Upper lobe of left lung (tissue), 6 donors: ENCODE measurements around the gene ARHGEF4. TPM values are rescaled to one million over a fixed set of nuclear protein-coding genes. Genes with fewer than 3 reads are reported as not detected.

Experiments used
- ATAC-seq, 2 donors: fragments of 200-7000 bp; cut with Tn5 transposase; one replicate each; pipeline ENCODE4 v1.9.1; 2022; ENCODE audit warnings: mild to moderate bottlenecking in 2 of 2, moderate library complexity in 2 of 2; ENCODE audit not compliant: low FRiP score in 2 of 2
- DNase-seq, 2 donors: peaks; one replicate each; pipeline ENCODE4 v3.0.0-alpha.2; 2019 to 2020
- H3K27ac ChIP-seq, 4 donors: fragments of 200-600 bp; sonication (generic); one replicate each; pipeline ENCODE4 v1.5.1; 2016 to 2019
- H3K27me3 ChIP-seq, 4 donors: fragments of 200-600 bp; sonication (generic); one replicate each; pipeline ENCODE4 v1.5.1; 2017 to 2019
- H3K36me3 ChIP-seq, 4 donors: fragments of 200-600 bp; sonication (generic); one replicate each; pipeline ENCODE4 v1.5.1; 2016 to 2019
- H3K4me1 ChIP-seq, 4 donors: fragments of 200-600 bp; sonication (generic); one replicate each; pipeline ENCODE4 v1.5.1; 2018 to 2019
- H3K4me3 ChIP-seq, 4 donors: fragments of 200-600 bp; sonication (generic); one replicate each; pipeline ENCODE4 v1.5.1; 2017 to 2019; ENCODE audit warnings: mild to moderate bottlenecking in 2 of 4, moderate library complexity in 1 of 4
- H3K9me3 ChIP-seq, 4 donors: fragments of 200-600 bp; sonication (generic); one replicate each; pipeline ENCODE4 v1.5.1; 2018 to 2019
- EP300 ChIP-seq, 4 donors: sonication (generic); formaldehyde crosslinking; IDR thresholded peaks; one replicate each; pipeline ENCODE4 v1.5.1; 2017; ENCODE audit warnings: antibody characterized with exemption in 4 of 4, control low read depth in 2 of 4
- POLR2A ChIP-seq, 4 donors: fragments of 450-650 bp; IDR thresholded peaks; one replicate each; pipeline ENCODE4 v1.5.1; 2016 to 2017; ENCODE audit warnings: antibody characterized with exemption in 4 of 4, mild to moderate bottlenecking in 2 of 4
- POLR2AphosphoS5 ChIP-seq, 2 donors: sonication (generic); formaldehyde crosslinking; IDR thresholded peaks; one replicate each; pipeline ENCODE4 v1.5.1; 2017; ENCODE audit warnings: antibody characterized with exemption in 2 of 2
- WGBS, 2 donors: methylation state at CpG; one replicate each; pipeline ENCODE4 v1.1.5; 2017 to 2018; 5-methylcytosine and 5-hydroxymethylcytosine counted together
- total RNA-seq, 6 donors: library from RNA; depleted of rRNA in 4 of 6; stranded (reverse); fragments of >200 nt in 4 of 6; gene quantifications; one replicate each; pipeline versions ENCODE4 v1.1.0 to v1.2.1, GENCODE V29; 2016 to 2021
- TF ChIP-seq, protein P1 (sequence below), 6 experiments: fragments of 450-650 bp in 4 of 6; fragments of 200-600 bp in 2 of 6; sonication (generic) in 2 of 6; IDR thresholded peaks; one replicate each; pipeline ENCODE4 v1.5.1; 2016 to 2019; ENCODE audit warnings: antibody characterized with exemption in 6 of 6
- donor health status: DM: no; HTN: no; CAD: no; lungs with moderate emphysema.
- donor health status: DM: no; HTN: yes; CAD: no; lungs with severe emphysema.

Gene ARHGEF4
- total RNA-seq, 6 donors from 2014 or later: 10.1 to 101 (median 22.5) TPM

DNA sequence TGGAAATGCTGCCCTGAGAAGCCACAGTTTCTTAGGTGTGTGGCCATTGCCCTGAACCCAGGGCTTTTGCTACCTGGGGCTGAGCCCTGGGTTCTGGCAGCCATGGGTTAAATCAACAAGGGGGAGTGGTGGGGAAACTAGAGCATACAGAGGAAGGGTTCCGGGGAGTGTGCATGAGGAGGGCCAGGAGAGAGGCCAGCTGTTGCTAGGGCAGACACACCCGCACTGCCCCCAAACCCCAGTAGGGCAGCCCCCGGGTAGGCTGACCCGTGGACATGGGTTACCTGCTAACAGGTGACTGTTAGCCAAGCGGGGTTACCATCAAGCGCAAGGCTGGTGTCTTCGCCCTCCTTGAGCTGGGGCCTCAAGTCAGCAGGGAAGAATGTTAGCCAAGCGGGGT, 14.8 kb upstream of the ARHGEF4 start:
- Histone ChIP-seq H3K27me3 (no peaks in the 10 kb centered on the region), H3K4me3 (no peak overlapping the region), H3K27ac (no peak overlapping the region), H3K9me3 (no peaks in the 10 kb centered on the region), H3K4me1 (no peaks in the 10 kb centered on the region), H3K36me3 (no peaks in the 10 kb centered on the region)
- ATAC-seq (no peak), DNase-seq (no peak)
- WGBS, 2 donors: 64 to 74% methylated on average over 2 to 6 of the region's 8 CpGs
- TF ChIP-seq POLR2AphosphoS5 (IDR thresholded peaks at IDR 0.05) (no peak), EP300 (IDR thresholded peaks at IDR 0.05) (no peak), POLR2A (IDR thresholded peaks at IDR 0.05) (no peak)
- TF ChIP-seq, protein P1, sequence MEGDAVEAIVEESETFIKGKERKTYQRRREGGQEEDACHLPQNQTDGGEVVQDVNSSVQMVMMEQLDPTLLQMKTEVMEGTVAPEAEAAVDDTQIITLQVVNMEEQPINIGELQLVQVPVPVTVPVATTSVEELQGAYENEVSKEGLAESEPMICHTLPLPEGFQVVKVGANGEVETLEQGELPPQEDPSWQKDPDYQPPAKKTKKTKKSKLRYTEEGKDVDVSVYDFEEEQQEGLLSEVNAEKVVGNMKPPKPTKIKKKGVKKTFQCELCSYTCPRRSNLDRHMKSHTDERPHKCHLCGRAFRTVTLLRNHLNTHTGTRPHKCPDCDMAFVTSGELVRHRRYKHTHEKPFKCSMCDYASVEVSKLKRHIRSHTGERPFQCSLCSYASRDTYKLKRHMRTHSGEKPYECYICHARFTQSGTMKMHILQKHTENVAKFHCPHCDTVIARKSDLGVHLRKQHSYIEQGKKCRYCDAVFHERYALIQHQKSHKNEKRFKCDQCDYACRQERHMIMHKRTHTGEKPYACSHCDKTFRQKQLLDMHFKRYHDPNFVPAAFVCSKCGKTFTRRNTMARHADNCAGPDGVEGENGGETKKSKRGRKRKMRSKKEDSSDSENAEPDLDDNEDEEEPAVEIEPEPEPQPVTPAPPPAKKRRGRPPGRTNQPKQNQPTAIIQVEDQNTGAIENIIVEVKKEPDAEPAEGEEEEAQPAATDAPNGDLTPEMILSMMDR (IDR thresholded peaks at IDR 0.05): no peak

- Histone ChIP-seq H3K4me3 (no peak overlapping the region), H3K4me1 (no peaks in the 10 kb centered on the region)
- DNase-seq: no peak
These were observed 13.9 kb upstream of the ARHGEF4 start for GRCh38 chr2:130822766-130823165.

DNA sequence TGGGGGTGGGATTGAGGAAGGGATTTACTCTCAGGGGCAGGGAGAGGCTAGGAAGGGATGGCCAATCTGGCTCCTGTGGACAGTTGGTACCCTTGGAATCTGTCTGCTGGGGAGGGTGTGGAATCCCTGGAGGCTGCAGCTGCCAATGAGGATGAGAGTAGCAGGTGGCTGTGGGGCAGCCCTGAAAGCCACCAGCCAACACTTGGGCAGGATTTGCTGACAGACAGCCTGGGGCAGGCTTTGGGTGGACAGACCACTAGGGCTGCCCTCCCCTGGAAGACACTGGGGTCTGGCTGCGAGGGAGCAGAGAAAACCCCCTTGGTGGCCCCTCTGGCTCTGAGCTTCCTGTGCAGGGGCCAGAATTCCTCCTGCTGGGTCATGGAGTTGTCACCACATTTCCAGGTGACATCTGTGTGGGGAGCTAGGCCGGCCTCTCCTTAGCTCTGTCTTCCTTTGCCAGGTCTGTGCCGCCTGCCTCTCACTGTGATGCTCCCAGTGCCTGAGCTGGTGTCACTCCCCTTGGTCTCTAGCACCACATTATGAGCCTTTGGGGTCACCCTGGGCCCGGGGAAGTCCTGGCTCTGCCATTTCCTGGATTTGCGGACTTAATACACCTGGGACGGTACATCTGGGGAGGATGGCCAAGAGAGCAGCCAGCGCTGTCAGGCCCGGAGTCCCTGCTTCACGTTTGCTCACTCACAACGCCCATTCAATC, 13.4 kb upstream of the ARHGEF4 start:
- Histone ChIP-seq H3K36me3 (no peaks in the 10 kb centered on the region), H3K4me3 (no peak overlapping the region), H3K27ac (no peak overlapping the region), H3K4me1 (no peaks in the 10 kb centered on the region), H3K27me3 (no peaks in the 10 kb centered on the region), H3K9me3 (no peaks in the 10 kb centered on the region)
- 79 to 88% methylated on average over 8 to 9 of the region's 10 CpGs for WGBS, 2 donors
- ATAC-seq (no peak), DNase-seq (no peak)
- TF ChIP-seq, protein P1 (IDR thresholded peaks at IDR 0.05): no peak
- TF ChIP-seq POLR2AphosphoS5 (IDR thresholded peaks at IDR 0.05): no peak
- TF ChIP-seq POLR2A (IDR thresholded peaks at IDR 0.05): no peak
- TF ChIP-seq EP300 (IDR thresholded peaks at IDR 0.05): no peak

More at GRCh38 chr2:130822766-130823165, 13.9 kb upstream of the ARHGEF4 start:
- WGBS, 2 donors: 96 to 100% methylated on average over 5 to 8 of the region's 10 CpGs
- H3K36me3 ChIP-seq: no peaks in the 10 kb centered on the region
- H3K27me3 ChIP-seq: no peaks in the 10 kb centered on the region
- no peaks in the 10 kb centered on the region for H3K9me3 ChIP-seq
- no peak for TF ChIP-seq POLR2AphosphoS5 (IDR thresholded peaks at IDR 0.05)
- H3K27ac ChIP-seq: no peak overlapping the region
- no peak for ATAC-seq

DNA sequence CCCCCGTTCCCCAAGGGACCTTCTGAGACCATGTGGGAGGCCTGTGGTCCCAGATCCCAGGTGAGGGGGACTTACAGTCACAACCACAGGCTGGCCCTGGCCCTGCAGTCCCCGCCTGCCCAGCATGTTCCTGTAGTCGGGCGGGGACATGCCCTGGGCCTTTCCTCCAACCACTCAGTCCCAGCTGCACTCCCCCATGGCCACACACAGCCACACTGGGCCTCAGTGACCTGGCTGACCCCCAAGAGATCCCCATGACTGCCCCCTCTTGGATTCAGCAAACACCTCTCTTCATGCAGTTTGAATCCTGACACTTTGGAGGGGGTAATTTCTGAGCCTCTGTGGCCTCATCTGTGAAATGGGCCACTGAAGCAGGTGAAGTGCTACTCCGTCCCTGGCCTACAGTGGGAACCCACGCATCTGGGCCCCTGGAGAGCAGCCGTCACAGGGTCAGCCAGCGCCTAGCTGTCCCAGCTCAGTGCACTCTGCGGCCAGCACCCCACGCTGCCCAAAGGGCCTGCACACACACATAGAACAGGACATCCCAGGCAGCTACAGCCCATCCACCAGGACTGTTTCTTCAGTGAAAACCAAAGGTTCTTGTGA, 12.7 kb upstream of the ARHGEF4 start:
- no peak for TF ChIP-seq POLR2A (IDR thresholded peaks at IDR 0.05)
- TF ChIP-seq, protein P1 (IDR thresholded peaks at IDR 0.05): no peak
- no peak for TF ChIP-seq EP300 (IDR thresholded peaks at IDR 0.05)
- no peak for TF ChIP-seq POLR2AphosphoS5 (IDR thresholded peaks at IDR 0.05)
- ATAC-seq: no peak
- peak in 1 of 2 donors; percentile 46 for DNase-seq
- Histone ChIP-seq H3K4me1 (no peaks in the 10 kb centered on the region), H3K4me3 (no peak overlapping the region), H3K36me3 (no peaks in the 10 kb centered on the region), H3K27me3 (no peaks in the 10 kb centered on the region), H3K9me3 (no peaks in the 10 kb centered on the region), H3K27ac (no peak overlapping the region)
- WGBS, 2 donors: 82 to 83% methylated on average over 10 of the region's 10 CpGs

DNA sequence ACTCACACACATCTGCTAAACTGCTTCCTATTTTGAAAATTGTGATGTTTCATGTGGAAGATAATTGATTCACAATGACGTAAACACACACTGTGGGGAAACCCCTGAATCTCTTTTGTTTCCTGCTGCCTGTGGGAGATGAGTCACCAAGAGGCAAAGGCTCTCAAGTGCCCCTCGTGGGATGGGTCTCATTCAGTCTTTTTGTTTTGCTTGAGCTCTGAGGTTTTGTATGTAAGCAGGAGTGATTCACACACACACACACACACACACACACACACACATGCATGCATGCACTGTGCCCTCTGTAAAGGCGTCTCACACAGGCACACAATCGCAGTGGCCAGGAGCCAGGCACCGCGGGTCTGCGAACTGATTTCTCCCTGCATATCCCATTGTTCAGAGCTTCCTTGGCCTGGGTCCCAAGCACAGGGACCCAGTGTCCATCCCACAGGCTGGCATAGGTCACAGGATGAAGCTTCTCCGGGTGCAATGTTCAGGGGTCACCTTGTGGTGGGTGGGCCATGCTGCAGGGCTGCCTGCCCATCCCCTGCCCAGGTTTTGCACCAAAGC, 12.1 kb upstream of the ARHGEF4 start:
- no peak for TF ChIP-seq POLR2AphosphoS5 (IDR thresholded peaks at IDR 0.05)
- ATAC-seq: peak in 1 of 2 donors; percentile 3
- DNase-seq: no peak
- no peaks in the 10 kb centered on the region for H3K4me1 ChIP-seq
- 51 to 56% methylated on average over 7 to 8 of the region's 8 CpGs for WGBS, 2 donors
- no peaks in the 10 kb centered on the region for H3K27me3 ChIP-seq
- no peaks in the 10 kb centered on the region for H3K9me3 ChIP-seq
- no peaks in the 10 kb centered on the region for H3K36me3 ChIP-seq
- H3K27ac ChIP-seq: no peak overlapping the region
- H3K4me3 ChIP-seq: no peak overlapping the region
